ENCODE measurements around the gene KDM4D. TPM values are rescaled to one million over a fixed set of nuclear protein-coding genes. Genes with fewer than 3 reads are reported as not detected.

Gene KDM4D
- total RNA-seq, 1 donor from 2014 or later: 4.8 TPM

GRCh38 chr11:94938095-94939055, 35.1 kb upstream of the KDM4D start:
- no peaks in the 10 kb centered on the region for H3K9me3 Mint-ChIP-seq
- no peaks in the 10 kb centered on the region for H4K20me1 ChIP-seq (ENCODE audit: low read depth)
- H3K27ac Mint-ChIP-seq: no peak overlapping the region
- H3K27me3 Mint-ChIP-seq (ENCODE audit: insufficient read depth, low read depth): peaks cover 2% of the 10 kb centered on the region
- no peaks in the 10 kb centered on the region for H3K9me3 ChIP-seq (ENCODE audit: low read depth)
- H3K4me3 ChIP-seq: no peak overlapping the region
- peaks cover 31% of the 10 kb centered on the region for H3K4me1 Mint-ChIP-seq
- no peak overlapping the region for H2AFZ ChIP-seq (replicated peaks)
- H3K36me3 Mint-ChIP-seq: peaks cover under 1% of the 10 kb centered on the region
- H3K4me1 ChIP-seq: peaks cover 10% of the 10 kb centered on the region
- DNase-seq (ENCODE audit: low spot score): no peak
- no peaks in the 10 kb centered on the region for H3K36me3 ChIP-seq
- H3K27me3 ChIP-seq: no peaks in the 10 kb centered on the region
- no peak overlapping the region for H3K4me3 Mint-ChIP-seq
- H3F3A ChIP-seq (ENCODE audit: low read depth): no peaks in the 10 kb centered on the region
- H3K27ac ChIP-seq: no peak overlapping the region
- no peak overlapping the region for H3K9ac ChIP-seq
- no peak overlapping the region for H3K4me2 ChIP-seq
- TF ChIP-seq EZH2phosphoT487 (IDR thresholded peaks at IDR 0.05) (no peak), CTCF (IDR thresholded peaks at IDR 0.05) (no peak), EZH2 (IDR thresholded peaks at IDR 0.05) (no peak)
- no peaks in the 10 kb centered on the region for H3K79me2 ChIP-seq (ENCODE audit: low read depth)

DNA sequence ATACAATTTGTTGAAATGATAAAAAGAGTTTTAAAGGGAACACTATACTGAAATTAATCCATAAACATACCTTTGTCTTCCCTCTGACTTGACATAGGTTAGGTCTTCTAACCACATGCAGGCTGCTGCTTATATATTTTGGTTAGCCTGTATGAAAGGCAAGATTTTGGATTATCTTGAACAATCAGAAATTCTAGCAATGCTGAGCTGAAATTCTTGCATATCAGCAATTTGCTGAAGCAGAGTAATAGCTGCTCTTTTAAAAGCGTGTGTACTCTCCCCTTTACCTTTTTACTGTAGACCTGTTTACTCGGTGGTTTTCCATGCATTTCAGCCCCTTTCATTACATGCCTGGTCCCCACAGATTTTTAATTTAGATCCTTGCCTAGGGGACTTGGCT, 34.2 kb upstream of the KDM4D start:
- Mint-ChIP-seq H3K27ac (no peak overlapping the region), H3K4me1 (peaks cover 22% of the 10 kb centered on the region), H3K9me3 (no peaks in the 10 kb centered on the region), H3K4me3 (no peak overlapping the region), H3K36me3 (peaks cover 1% of the 10 kb centered on the region), H3K27me3 (ENCODE audit: insufficient read depth, low read depth) (peaks cover 2% of the 10 kb centered on the region)
- no peaks in the 10 kb centered on the region for H3K27me3 ChIP-seq
- no peak overlapping the region for H3K27ac ChIP-seq
- H3K79me2 ChIP-seq (ENCODE audit: low read depth): no peaks in the 10 kb centered on the region
- no peak overlapping the region for H3K9ac ChIP-seq
- DNase-seq (ENCODE audit: low spot score): no peak
- no peak overlapping the region for H2AFZ ChIP-seq (replicated peaks)
- H3K4me1 ChIP-seq: peaks cover 6% of the 10 kb centered on the region
- H4K20me1 ChIP-seq (ENCODE audit: low read depth): no peaks in the 10 kb centered on the region
- no peaks in the 10 kb centered on the region for H3K36me3 ChIP-seq
- H3F3A ChIP-seq (ENCODE audit: low read depth): no peaks in the 10 kb centered on the region
- no peak overlapping the region for H3K4me2 ChIP-seq
- no peak overlapping the region for H3K4me3 ChIP-seq
- TF ChIP-seq CTCF (IDR thresholded peaks at IDR 0.05): no peak
- no peak for TF ChIP-seq EZH2 (IDR thresholded peaks at IDR 0.05)
- no peak for TF ChIP-seq EZH2phosphoT487 (IDR thresholded peaks at IDR 0.05)
- H3K9me3 ChIP-seq (ENCODE audit: low read depth): no peaks in the 10 kb centered on the region

- Mint-ChIP-seq H3K27me3 (ENCODE audit: insufficient read depth, low read depth) (peaks cover 2% of the 10 kb centered on the region), H3K4me1 (peaks cover 6% of the 10 kb centered on the region), H3K9me3 (no peaks in the 10 kb centered on the region), H3K4me3 (no peak overlapping the region), H3K36me3 (peaks cover 1% of the 10 kb centered on the region), H3K27ac (no peak overlapping the region)
- Histone ChIP-seq H3K9me3 (ENCODE audit: low read depth) (no peaks in the 10 kb centered on the region), H3K27me3 (no peaks in the 10 kb centered on the region), H3K4me3 (no peak overlapping the region), H3F3A (ENCODE audit: low read depth) (no peaks in the 10 kb centered on the region), H3K4me1 (peaks cover 6% of the 10 kb centered on the region), H3K36me3 (no peaks in the 10 kb centered on the region), H2AFZ (replicated peaks) (no peak overlapping the region), H3K27ac (no peak overlapping the region), H3K79me2 (ENCODE audit: low read depth) (no peaks in the 10 kb centered on the region), H3K4me2 (no peak overlapping the region), H3K9ac (no peak overlapping the region), H4K20me1 (ENCODE audit: low read depth) (no peaks in the 10 kb centered on the region)
- TF ChIP-seq CTCF (IDR thresholded peaks at IDR 0.05): no peak
- no peak for TF ChIP-seq EZH2 (IDR thresholded peaks at IDR 0.05)
- TF ChIP-seq EZH2phosphoT487 (IDR thresholded peaks at IDR 0.05): no peak
- no peak for DNase-seq (ENCODE audit: low spot score)
These were observed 32.4 kb upstream of the KDM4D start for GRCh38 chr11:94941131-94941530.
